HG03575 (cell line): Measurements from ENCODE around the gene PCDHGC3.

Source experiments
- ATAC-seq: cut with Tn5 transposase; IDR thresholded peaks from one replicate; pipeline ENCODE4 v1.9.1; 2021; ENCODE audit not compliant: unreplicated experiment, insufficient number of reproducible peaks, low FRiP score; ENCODE audit errors: extremely low read depth

The PCDHGC3 gene

DNA sequence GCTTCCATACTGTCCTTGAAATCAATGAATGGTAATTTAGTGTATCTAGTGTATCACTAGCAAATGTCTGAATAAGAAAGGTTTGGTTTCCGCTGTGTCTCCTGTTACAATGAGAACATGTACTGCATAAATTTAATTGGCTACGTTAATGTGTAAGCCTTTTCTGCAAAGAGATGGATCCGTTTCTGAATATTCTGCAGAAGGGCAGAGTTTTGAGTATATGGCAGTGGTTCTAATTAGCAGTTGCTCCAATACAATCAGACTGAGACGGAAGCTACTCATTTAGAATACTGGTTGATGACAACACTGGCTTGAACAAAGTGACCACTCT is 8.5 kb downstream of the PCDHGC3 start:
- ATAC-seq, result no peak

DNA sequence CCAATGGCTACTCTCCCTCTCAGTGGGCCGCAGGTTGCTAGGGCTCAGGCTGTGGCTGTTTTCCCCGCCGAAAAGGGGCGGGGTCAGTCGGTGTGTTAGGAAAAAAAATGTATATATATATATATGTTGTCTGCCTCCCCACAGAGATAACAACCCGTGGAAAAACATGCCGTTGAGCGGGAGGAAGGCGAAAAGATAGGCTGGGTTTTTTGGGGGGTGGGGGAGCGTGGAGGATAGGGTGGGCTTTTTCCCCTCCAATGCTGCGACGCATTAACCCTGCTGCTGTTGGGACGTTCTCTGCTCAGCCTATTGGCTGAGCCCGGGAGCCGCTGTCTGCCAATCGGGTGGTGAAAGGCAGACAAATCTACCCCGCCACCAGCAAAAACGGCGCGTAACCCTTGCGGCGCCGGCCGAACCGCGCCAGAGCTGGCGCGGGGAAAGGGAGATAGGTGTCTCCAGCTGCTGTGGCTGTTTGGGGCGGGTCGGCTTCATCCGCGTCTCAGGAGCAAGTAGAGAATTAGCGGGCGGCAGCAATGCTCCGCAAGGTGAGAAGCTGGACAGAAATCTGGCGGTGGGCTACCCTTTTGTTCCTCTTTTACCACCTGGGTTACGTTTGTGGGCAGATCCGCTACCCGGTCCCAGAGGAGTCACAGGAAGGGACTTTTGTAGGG is 9.0 kb downstream of the PCDHGC3 start, which contains the start of gene PCDHGC4:
TSS of gene PCDHGC4 (plus strand) at position 390 of the 671 bp plus-strand sequence. CDS start at position 534, 144 bp downstream.
- ATAC-seq, result no peak

DNA sequence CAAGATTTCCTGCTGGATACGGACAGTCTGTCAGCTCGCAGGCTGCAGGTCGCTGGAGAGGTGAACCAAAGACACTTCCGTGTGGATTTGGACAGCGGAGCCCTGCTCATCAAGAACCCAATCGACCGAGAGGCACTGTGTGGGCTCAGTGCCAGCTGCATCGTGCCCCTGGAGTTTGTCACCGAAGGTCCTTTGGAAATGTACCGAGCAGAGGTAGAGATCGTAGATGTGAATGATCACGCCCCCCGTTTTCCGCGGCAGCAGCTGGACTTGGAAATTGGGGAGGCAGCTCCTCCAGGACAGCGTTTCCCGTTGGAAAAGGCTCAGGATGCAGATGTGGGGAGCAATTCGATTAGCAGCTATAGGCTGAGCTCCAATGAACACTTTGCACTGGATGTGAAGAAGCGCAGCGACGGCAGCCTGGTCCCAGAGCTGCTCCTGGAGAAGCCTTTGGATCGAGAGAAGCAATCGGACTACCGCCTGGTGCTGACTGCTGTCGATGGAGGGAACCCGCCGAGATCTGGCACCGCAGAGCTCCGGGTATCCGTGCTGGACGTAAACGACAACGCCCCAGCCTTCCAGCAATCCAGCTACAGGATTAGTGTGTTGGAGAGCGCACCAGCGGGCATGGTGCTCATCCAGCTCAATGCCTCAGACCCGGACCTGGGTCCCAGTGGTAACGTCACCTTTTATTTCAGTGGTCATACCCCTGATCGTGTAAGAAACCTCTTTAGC is 9.7 kb downstream of the PCDHGC3 start:
- ATAC-seq, result no peak

DNA sequence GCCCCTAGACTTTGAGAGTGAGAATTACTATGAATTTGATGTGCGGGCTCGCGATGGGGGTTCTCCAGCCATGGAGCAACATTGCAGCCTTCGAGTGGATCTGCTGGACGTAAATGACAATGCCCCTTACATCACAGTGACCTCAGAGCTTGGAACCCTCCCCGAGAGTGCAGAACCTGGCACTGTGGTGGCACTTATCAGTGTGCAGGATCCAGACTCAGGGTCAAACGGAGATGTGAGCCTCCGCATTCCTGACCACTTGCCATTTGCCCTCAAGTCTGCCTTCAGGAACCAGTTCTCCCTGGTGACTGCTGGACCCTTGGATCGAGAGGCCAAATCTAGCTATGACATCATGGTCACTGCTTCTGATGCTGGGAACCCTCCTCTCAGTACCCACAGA is 10.3 kb downstream of the PCDHGC3 start:
- no peak for ATAC-seq

DNA sequence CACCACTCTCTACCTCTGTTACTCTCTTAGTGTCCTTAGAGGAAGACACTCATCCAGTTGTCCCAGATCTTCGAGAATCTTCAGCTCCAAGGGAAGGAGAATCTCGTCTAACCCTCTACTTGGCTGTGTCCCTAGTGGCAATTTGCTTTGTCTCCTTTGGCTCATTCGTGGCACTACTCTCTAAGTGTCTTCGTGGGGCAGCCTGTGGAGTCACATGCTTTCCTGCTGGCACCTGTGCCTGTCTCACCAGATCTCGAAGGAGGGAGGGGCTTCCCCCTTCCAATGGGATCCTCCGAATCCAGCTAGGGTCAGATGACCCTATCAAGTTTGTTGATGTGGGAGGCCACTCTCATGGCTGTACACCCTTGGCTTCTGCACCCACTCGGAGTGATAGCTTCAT is 11.4 kb downstream of the PCDHGC3 start:
- no peak for ATAC-seq

DNA sequence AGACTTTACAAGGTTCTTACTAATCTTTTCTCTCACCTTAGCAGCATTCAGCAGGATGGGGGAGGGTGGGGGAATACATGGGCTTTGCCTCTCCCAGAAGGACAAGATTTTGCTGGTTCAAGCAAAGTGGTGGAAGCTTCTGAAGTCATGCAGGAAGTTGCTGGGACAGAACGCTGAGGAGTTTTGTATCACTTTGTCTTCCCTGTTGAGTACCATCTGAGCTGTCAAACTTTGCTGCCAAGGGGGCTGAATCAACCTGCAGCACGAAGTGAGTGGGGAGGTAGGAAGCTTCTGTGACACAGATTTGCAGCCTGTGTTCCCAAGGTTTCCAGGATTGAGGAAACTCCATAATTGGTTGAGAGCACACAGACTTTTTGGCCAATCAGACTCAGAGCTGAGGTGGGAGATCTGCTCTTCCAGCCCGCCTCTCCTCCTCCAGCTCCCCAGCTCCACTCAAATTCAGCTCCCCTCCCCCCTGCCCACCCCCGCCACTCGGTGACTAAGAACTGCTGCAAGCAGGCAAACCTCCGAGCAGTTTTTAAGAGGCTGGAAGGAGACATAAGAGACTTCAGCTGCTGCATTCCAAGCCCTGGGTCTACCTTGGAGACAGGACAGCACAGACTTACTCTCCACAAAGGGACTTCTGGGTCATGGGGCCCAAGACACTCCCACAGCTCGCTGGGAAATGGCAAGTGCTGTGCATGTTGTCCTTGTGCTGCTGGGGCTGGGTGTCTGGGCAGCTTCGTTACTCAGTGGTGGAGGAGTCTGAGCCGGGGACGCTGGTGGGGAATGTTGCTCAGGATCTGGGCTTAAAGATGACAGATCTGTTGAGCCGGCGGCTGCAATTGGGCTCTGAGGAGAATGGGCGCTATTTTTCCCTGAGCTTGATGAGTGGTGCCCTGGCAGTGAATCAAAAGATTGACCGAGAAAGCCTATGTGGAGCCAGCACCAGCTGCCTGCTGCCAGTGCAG is 13.1 kb downstream of the PCDHGC3 start, which contains the start of gene PCDHGC5:
TSS of gene PCDHGC5 (plus strand) at position 491 of the 971 bp plus-strand sequence. CDS start at position 651, 160 bp downstream.
- ATAC-seq, result no peak

DNA sequence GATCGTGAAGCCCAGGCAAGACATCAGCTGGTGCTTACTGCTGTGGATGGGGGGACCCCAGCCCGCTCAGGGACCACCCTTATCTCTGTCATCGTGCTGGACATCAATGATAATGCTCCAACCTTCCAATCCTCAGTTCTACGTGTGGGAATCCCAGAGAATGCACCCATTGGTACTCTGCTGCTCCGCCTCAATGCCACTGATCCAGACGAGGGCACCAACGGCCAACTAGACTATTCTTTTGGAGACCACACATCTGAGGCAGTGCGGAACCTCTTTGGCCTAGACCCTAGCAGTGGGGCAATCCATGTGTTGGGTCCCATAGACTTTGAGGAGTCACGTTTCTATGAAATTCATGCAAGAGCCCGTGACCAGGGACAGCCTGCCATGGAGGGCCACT is 14.1 kb downstream of the PCDHGC3 start:
- no peak for ATAC-seq

DNA sequence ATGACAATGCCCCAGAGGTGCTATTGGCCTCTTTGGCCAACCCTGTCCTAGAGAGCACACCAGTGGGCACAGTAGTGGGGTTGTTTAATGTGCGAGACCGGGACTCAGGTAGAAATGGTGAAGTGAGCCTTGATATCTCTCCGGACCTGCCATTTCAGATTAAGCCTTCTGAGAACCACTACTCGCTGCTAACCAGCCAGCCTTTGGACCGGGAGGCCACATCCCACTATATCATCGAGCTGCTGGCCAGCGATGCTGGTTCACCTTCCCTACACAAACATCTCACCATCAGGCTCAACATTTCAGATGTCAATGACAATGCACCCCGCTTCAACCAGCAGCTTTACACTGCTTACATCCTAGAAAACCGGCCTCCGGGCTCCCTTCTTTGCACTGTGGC is 14.5 kb downstream of the PCDHGC3 start:
- ATAC-seq, result no peak

DNA sequence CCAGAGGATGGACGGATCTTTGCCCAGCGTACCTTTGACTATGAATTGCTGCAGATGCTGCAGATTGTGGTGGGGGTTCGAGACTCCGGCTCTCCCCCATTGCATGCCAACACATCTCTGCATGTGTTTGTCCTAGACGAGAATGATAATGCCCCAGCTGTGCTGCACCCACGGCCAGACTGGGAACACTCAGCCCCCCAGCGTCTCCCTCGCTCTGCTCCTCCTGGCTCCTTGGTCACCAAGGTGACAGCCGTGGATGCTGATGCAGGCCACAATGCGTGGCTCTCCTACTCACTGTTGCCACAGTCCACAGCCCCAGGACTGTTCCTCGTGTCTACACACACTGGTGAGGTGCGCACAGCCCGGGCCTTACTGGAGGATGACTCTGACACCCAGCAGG is 15.0 kb downstream of the PCDHGC3 start:
- no peak for ATAC-seq

DNA sequence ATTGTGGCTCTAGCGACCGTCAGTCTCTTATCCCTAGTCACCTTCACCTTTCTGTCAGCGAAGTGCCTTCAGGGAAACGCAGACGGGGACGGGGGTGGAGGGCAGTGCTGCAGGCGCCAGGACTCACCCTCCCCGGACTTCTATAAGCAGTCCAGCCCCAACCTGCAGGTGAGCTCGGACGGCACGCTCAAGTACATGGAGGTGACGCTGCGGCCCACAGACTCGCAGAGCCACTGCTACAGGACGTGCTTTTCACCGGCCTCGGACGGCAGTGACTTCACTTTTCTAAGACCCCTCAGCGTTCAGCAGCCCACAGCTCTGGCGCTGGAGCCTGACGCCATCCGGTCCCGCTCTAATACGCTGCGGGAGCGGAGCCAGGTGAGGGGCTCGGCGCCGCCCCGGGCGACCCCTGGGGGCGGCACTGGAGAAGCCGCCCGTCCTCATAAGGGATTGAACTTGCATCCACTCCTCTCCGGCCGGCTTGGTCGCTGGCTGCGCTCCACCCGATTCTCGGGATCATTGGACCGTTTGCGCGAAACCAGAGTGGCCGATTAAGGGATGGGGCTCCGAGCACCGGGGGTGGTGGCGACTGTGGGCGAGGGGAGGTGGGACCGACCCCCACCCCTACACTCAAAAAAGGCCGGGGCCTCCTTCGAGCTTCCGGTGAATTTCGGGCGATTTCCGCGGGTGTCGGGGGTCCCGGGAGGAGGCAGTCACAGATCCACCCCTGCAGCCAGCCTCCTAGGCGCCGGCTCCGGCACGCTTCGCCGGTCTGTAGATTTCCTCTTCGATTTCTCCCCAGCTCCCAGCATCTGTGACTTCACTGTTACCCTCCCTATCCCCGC is 15.8 kb downstream of the PCDHGC3 start:
- ATAC-seq, result no peak

DNA sequence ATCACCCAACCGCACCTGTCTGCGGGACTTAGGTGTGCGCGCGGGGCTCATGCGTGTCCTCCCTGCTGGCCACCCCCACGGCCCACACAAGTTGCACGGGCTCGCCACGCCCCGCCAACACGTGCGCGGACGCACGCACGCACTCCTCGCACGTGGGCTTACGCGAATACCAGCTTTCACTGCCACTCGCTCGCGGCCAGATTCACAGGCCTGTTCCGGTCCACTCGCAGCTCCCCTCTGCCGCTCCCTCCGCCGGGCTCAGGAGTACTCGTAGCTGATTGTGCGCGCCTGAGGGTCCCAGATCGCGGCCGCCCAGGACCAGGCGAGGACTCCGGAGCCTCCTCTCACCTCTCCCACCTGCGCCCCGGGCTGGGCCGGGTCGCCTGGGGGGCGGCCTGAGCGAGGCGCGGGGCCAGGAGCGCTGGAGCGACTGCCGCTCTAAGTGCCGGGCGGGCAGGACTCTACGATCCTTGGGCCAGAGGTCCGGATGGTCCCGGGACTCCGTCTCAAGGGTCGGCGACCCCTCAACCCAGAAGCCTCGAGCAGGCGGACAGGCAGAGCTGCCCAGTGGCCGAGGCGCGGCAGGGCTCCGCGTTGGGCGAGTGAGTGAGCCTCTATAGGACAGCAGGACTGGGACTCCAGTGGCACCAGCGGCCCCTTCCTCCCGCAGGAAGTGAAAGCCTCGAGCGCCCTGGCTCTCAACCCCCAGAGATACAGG is 16.6 kb downstream of the PCDHGC3 start:
- ATAC-seq, result no peak

DNA sequence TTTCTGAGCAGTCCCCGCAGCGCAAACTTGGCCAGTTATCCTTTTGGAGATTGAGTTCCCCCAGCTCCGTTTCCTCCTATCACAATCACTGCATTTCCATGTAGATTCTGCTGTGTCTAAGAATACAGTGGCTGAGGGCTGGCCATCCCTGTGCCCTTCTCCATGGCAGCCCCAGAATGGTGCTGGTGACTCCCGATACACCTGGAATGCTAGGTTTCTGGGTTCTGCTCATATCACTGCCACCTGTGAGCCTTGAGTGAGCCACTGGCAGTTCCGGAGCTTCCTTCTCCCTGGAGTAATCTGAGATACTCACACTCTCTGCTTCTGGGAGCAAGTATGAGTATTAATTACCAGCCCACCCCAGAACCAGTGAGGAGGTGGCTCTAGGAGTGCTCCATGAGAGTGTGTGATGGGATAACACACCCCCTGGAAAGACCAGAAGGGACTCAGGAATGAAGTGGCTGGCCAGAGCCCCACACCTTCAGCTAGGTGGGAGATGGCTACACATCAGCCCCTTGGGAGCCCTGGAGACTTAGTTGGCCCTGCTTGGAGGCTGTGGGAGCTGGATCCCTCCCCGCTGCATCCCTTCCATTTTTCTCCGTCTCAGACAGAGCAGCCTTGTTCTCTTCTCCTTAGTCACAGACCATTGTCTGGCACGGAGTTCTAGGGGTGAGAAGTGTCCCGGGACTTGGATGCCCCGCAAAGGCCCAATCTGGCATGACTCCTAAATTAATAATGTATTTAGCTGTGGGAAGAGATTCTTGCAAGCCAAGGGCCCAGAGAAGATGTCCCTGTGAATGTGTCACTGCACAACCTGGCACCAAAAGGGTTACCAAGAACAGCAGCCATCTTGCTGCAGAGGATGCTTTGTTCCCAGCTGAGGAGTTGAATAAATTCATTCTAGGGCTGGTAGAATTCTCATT is 18.0 kb downstream of the PCDHGC3 start:
- no peak for ATAC-seq

DNA sequence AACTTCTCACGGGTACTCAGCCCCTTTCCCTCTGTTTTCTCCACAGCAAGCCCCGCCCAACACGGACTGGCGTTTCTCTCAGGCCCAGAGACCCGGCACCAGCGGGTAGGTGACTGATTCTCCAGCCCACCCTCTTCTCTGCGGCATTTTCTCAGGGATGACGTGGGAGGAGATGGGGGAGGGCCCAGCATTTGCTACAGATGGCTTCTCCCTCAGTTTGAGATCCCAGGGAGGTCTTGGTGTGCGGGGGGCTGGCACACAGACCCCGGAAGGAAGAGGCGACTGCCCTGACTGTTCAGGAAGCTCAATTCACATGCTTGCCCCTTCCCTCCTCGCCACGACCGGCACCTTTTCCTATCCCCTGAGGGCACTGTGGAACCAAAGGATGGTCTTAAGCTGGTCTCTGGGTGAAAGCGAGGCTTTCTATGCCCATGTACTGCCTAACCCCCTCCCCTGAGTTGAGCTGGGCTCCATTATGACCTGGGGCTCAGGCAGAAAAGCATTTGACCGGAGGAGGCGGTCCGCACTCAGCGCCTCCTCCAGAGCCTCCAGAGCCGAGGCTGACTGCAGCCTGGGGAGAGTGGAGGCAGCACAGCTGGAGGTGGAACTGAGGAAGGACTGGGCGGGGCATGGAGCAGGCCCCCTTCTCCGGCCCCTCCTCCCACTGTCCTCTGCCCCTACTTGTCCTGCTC is 19.1 kb downstream of the PCDHGC3 start:
- ATAC-seq, result no peak

DNA sequence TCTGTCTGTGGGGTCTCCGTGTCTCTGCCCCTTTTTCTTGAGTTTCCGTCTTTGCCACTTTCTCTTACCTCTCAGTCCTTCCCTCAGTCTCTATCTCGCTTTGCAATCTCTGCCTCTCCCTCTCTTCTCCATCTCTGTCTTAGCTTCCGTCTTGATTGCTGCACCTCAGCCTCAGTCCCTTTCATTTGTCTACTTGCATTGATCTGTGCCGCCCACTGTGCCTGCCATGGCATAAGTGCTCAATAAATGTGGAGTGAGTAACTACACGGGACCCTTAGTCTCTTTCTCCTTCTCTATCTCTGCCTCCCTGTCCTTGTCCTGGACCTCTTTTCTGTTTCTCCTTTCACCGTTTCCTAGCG is 19.7 kb downstream of the PCDHGC3 start:
- ATAC-seq, result no peak

DNA sequence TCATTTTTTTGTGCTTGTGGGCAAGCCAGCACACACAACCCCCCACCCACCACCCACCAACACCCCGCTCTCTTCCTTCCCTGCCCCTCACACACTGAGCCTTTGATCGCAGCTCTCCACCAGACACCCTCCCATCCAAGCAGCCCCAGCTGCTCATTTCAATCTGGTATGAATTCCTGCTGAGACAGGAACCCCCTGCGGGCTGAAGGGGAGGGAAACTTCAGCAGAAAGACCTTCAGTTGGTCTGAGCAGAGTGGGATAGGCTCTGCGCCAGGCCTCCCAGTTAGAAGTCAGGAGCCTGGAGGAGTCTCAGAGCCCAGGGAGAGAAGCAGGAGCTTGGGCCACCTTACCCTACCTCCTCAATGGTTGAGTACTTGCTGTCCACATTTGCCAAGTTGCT is 20.3 kb downstream of the PCDHGC3 start:
- ATAC-seq, result no peak

DNA sequence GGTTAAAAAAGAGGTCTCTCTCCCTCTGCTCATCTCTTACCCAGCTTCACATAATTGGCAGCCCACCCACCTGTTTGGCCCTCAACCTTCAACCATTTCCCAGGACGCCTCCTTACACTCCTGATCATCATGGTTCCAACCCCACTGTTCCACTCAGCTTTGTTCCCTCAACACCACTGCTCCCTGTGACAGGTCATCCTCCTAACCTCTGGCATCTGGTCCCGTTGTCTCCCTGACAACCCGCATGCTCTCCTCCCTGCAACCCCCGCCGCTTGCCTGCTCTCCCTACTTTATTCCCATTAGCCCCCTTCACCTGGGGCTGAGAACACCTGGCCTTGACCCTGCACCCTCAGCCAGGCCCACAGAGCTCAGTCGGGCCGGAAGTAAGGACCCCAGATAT is 26.0 kb downstream of the PCDHGC3 start:
- no peak for ATAC-seq

DNA sequence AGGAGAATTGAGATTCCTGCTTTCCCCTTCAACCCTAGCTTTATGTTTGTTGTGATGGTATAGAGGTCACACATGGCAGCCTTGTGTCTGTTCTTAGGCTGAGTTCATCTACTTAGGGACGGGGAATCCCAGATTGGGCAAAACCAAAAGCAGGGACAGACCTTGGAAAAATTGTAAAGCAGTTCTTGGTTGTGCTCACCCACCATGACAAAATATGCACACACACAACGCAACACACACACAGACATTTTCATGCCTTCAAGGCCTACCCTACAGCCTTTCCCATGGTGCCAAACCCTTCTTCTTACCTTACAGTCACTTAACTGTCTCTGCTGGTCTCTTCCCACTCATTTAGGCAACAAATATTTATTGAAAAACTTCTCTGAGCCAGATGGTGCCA is 27.9 kb downstream of the PCDHGC3 start:
- no peak for ATAC-seq
